ENCODE measurements around the gene ATP4B.

DNA sequence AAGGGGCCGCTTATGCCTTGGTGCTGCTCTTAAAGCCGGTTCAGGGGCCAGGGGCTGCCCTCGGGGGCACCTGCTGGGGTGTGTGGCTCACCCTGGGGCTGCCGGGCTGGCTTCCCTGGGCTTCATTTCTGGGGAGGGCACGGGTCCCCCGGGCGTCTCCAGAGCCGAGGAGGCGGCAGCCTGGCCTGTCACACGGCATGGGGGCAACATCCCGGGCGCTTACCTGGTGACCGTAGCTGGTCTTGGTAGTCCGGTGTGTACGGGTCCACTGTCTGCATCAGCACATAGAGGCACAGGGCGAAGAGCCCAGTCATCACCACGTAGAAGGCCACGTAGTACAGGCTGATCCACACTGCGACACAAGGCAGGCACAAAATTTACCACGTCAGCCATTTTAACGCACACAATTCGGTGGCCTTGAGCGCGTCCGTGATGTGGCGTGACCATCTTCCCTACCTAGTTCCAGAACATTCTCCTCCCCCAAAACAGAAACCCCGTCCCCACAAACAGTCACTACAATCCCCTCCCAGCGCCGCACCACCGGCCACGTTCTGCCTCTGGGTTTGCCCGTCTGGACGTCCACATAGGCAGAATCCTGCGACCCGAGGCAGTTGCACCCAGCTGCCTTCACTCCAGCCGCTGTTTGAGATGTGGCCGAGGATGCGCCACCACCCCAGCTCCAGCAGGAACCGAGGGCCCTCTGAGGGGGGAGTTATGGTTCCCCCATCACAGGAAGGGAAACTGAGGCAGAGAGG, 3.2 kb downstream of the ATP4B start:
- TF ChIP-seq MEF2A (IDR thresholded peaks at IDR 0.05; ENCODE audit: borderline replicate concordance, low read depth), result no peak
- TF ChIP-seq, protein P1, sequence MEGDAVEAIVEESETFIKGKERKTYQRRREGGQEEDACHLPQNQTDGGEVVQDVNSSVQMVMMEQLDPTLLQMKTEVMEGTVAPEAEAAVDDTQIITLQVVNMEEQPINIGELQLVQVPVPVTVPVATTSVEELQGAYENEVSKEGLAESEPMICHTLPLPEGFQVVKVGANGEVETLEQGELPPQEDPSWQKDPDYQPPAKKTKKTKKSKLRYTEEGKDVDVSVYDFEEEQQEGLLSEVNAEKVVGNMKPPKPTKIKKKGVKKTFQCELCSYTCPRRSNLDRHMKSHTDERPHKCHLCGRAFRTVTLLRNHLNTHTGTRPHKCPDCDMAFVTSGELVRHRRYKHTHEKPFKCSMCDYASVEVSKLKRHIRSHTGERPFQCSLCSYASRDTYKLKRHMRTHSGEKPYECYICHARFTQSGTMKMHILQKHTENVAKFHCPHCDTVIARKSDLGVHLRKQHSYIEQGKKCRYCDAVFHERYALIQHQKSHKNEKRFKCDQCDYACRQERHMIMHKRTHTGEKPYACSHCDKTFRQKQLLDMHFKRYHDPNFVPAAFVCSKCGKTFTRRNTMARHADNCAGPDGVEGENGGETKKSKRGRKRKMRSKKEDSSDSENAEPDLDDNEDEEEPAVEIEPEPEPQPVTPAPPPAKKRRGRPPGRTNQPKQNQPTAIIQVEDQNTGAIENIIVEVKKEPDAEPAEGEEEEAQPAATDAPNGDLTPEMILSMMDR (IDR thresholded peaks at IDR 0.05), result no peak
